22Rv1 (cell line): ENCODE data around the gene CHKB.

Experiments
- ZFX ChIP-seq: fragments of 450-650 bp; IDR thresholded peaks from 2 replicates; pipeline ENCODE4 v1.6.1; 2017; ENCODE audit warnings: antibody characterized with exemption, borderline replicate concordance
- TF ChIP-seq, protein P1 (sequence below): fragments of 450-650 bp; IDR thresholded peaks from 2 replicates; pipeline ENCODE4 v1.5.1; 2017; ENCODE audit warnings: mild to moderate bottlenecking

GRCh38 chr22:50568626-50569025 is 14.0 kb downstream of the CHKB start:
- TF ChIP-seq, protein P1, sequence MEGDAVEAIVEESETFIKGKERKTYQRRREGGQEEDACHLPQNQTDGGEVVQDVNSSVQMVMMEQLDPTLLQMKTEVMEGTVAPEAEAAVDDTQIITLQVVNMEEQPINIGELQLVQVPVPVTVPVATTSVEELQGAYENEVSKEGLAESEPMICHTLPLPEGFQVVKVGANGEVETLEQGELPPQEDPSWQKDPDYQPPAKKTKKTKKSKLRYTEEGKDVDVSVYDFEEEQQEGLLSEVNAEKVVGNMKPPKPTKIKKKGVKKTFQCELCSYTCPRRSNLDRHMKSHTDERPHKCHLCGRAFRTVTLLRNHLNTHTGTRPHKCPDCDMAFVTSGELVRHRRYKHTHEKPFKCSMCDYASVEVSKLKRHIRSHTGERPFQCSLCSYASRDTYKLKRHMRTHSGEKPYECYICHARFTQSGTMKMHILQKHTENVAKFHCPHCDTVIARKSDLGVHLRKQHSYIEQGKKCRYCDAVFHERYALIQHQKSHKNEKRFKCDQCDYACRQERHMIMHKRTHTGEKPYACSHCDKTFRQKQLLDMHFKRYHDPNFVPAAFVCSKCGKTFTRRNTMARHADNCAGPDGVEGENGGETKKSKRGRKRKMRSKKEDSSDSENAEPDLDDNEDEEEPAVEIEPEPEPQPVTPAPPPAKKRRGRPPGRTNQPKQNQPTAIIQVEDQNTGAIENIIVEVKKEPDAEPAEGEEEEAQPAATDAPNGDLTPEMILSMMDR: no peak
- TF ChIP-seq ZFX: no peak
